ENCODE measurements around the gene GRB2. TPM values are rescaled to one million over a fixed set of nuclear protein-coding genes. Genes with fewer than 3 reads are reported as not detected.
"Not testable (repeated sequence)": the region's sequence is repeated elsewhere in the genome, so short reads cannot be mapped to it uniquely, and the experiment has no call there.

GRB2 gene
- total RNA-seq (2013), result 252 TPM
- polyA plus RNA-seq, result 100 to 1,000 TPM; 164 to 338 (median 262) TPM
- polyA minus RNA-seq, result 163 and 216 TPM in 2 replicates
- 194 to 482 (median 304) reads per million in 11 experiments for total RNA-seq

DNA sequence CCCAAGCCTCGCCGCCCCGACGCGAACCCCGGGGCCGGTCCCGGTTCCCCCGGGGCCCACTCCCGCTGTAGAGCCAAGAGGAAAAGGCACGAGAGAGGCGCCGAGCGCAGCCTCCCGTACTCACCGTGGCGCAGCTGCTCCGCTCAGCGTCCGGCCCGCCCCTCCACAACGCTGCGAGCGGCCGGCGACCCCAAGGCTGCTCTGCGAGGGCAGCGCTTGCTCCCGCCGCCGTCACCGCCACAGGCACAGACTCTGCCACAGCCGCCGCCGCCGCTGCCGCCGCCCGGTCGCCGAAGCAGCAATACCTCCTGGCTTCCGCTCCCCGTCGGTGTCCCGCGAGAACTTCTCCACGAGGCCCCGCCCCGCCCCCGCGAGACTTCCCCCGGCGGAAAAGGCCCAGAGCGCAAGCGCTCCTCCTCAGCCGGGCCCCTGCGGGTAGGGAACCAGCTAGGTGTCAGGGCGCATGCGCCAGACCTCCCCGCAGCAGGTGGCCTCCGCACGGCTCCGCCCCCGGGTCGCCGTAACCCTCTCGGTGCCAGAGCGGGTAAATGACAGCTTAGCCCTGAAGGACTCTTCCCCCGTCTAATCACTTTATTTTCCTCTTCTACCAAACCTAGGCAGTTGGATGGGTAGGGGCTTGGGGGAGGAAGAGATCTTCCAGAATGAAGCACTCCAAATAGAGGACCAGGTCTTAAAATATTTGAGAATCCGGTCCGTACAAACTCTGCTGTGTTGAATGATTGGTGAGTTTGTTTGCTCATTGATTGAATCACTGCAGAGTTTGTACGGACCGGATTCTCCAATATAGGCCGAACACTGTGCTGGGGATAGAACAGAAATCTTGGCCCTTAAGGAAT, at the start of gene GRB2:
Gene GRB2 (minus strand): TSS at position 314 of the 857 bp plus-strand sequence. CDS start 12,050 bp downstream, outside the sequence.
- under 1% methylated on average over 62 of the region's 74 CpGs for WGBS (ENCODE audit: insufficient coverage)
- Histone ChIP-seq H3K36me3 (replicated peaks in 1 of 2; ENCODE audit: control insufficient read depth in 1 of 2, insufficient read depth in 2 of 2, low read length in 2 of 2) (peaks cover 0 to 3% of the 10 kb centered on the region in 2 donors), H3K4me2 (replicated peaks; ENCODE audit: extremely low read depth, low read length, poor library complexity, severe bottlenecking) (peak within 1 kb of the TSS; percentile 84), H3K79me2 (ENCODE audit: insufficient read depth, low read length) (peaks cover 72% of the 10 kb centered on the region), H2AFZ (ENCODE audit: insufficient read depth, low read depth, low read length, poor library complexity, severe bottlenecking) (peak within 1 kb of the TSS; percentile 87), H3K4me1 (ENCODE audit: control insufficient read depth in 1 of 2, insufficient read depth in 2 of 2, low read length in 2 of 2) (peaks cover 40 to 43% of the 10 kb centered on the region in 2 donors), H3K4me3 (replicated peaks in 1 of 3; ENCODE audit: low read depth in 2 of 3, low read length in 3 of 3) (peak within 1 kb of the TSS; percentile 88 to 100 (median 93)), H4K20me1 (ENCODE audit: insufficient read depth, low read length) (peaks cover 56% of the 10 kb centered on the region), H3K9me3 (replicated peaks in 1 of 2; ENCODE audit: control insufficient read depth in 1 of 2, insufficient read depth in 1 of 2, low read length in 2 of 2) (no peaks in the 10 kb centered on the region), H3K27ac (ENCODE audit: low read depth in 1 of 2, low read length in 2 of 2) (peak within 1 kb of the TSS; percentile 91 to 95), H3K27me3 (ENCODE audit: control insufficient read depth in 2 of 2, insufficient read depth in 2 of 2, low read length in 2 of 2) (no peaks in the 10 kb centered on the region), H3K9ac (ENCODE audit: insufficient read depth, low read length, poor library complexity, severe bottlenecking) (peak within 1 kb of the TSS; percentile 99)
- peaks cover 7 to 12% of the 10 kb centered on the region in 2 donors for H3K36me3 Mint-ChIP-seq
- peaks cover 0 to 4% (median 0%) of the 10 kb centered on the region in 3 donors for H3K27me3 Mint-ChIP-seq (ENCODE audit: low read depth in 3 of 3)
- TF ChIP-seq, protein P1, sequence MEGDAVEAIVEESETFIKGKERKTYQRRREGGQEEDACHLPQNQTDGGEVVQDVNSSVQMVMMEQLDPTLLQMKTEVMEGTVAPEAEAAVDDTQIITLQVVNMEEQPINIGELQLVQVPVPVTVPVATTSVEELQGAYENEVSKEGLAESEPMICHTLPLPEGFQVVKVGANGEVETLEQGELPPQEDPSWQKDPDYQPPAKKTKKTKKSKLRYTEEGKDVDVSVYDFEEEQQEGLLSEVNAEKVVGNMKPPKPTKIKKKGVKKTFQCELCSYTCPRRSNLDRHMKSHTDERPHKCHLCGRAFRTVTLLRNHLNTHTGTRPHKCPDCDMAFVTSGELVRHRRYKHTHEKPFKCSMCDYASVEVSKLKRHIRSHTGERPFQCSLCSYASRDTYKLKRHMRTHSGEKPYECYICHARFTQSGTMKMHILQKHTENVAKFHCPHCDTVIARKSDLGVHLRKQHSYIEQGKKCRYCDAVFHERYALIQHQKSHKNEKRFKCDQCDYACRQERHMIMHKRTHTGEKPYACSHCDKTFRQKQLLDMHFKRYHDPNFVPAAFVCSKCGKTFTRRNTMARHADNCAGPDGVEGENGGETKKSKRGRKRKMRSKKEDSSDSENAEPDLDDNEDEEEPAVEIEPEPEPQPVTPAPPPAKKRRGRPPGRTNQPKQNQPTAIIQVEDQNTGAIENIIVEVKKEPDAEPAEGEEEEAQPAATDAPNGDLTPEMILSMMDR (IDR thresholded peaks at IDR 0.05), result no peak
- intact Hi-C loops (cut with micrococcal nuclease), result loop anchor here (2.0 to 5.0 kb wide), 3 partner anchors 83 to 133 kb away; partner anchors contain the start of gene MIF4GD (in 1 of the 2)
- H3K4me1 Mint-ChIP-seq, result peaks cover 37% of the 10 kb centered on the region
- DNase-seq, result peak; percentile 96 to 97 (median 97)
- H3K27ac Mint-ChIP-seq, result peak within 1 kb of the TSS; percentile 97 to 100 (median 98)
- H3K9me3 Mint-ChIP-seq, result peaks cover 0 to 3% (median 0%) of the 10 kb centered on the region in 7 donors
- H3K4me3 Mint-ChIP-seq, result peak within 1 kb of the TSS; percentile 98 to 99

DNA sequence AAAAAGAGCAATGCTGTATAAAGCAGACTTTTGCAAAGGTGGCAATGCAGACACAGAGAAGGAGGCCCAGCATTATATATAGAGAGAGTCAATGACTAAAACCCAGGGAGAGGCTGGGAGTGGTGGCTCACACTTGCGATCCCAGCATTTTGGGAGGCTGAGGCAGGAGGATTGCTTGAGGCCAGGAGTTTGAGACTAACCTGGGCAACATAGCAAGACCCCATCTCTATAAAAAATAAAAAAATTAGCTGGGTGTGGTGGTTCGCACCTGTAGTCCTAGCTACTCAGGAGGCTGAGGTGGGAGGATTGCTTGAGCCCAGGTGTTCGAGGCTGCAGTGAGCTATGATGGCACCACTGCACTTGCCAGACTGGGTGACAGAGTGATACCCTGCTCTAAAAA, 49.2 kb upstream of the GRB2 start:
- H3K27ac Mint-ChIP-seq; H3K4me3 ChIP-seq (replicated peaks in 1 of 3; ENCODE audit: low read depth in 2 of 3, low read length in 3 of 3); H3K9ac ChIP-seq (ENCODE audit: insufficient read depth, low read length, poor library complexity, severe bottlenecking); H3K9me3 Mint-ChIP-seq; H3K27ac ChIP-seq (ENCODE audit: low read depth in 1 of 2, low read length in 2 of 2); H3K4me3 Mint-ChIP-seq; H3K36me3 Mint-ChIP-seq; H3K4me2 ChIP-seq (replicated peaks; ENCODE audit: extremely low read depth, low read length, poor library complexity, severe bottlenecking); H3K9me3 ChIP-seq (replicated peaks in 1 of 2; ENCODE audit: control insufficient read depth in 1 of 2, insufficient read depth in 1 of 2, low read length in 2 of 2); H4K20me1 ChIP-seq (ENCODE audit: insufficient read depth, low read length); H3K27me3 Mint-ChIP-seq (ENCODE audit: low read depth in 3 of 3); H3K27me3 ChIP-seq (ENCODE audit: control insufficient read depth in 2 of 2, insufficient read depth in 2 of 2, low read length in 2 of 2); H3K36me3 ChIP-seq (replicated peaks in 1 of 2; ENCODE audit: control insufficient read depth in 1 of 2, insufficient read depth in 2 of 2, low read length in 2 of 2); DNase-seq; H2AFZ ChIP-seq (ENCODE audit: insufficient read depth, low read depth, low read length, poor library complexity, severe bottlenecking): not testable (repeated sequence)
- Histone ChIP-seq H3K4me1 (ENCODE audit: control insufficient read depth in 1 of 2, insufficient read depth in 2 of 2, low read length in 2 of 2) (peaks cover 24 to 30% of the 10 kb centered on the region in 2 donors), H3K79me2 (ENCODE audit: insufficient read depth, low read length) (peaks cover 18% of the 10 kb centered on the region)
- no CpG with 5 or more reads among the region's 3 CpGs for WGBS (ENCODE audit: insufficient coverage)
- H3K4me1 Mint-ChIP-seq, result peaks cover 34% of the 10 kb centered on the region
- intact Hi-C loops (cut with micrococcal nuclease), result loop anchor here in 1 of 2 donors (5.0 kb wide), 1 partner anchor 63 kb away; the partner anchor contains the start of genes CASKIN2 and TSEN54
